Neural crest cell (in vitro differentiated cells): Measurements from ENCODE around the gene IFNG. TPM values are rescaled to one million over a fixed set of nuclear protein-coding genes. Genes with fewer than 3 reads are reported as not detected.

Source experiments
- DNase-seq: peaks from one replicate; pipeline ENCODE4 v3.0.0; 2021; ENCODE audit warnings: low read depth, mixed read lengths, low spot score
- H3K27ac Mint-ChIP-seq: one replicate; pipeline ENCODE4 v1.8.0; 2021; ENCODE audit warnings: mild to moderate bottlenecking, mixed read lengths; ENCODE audit not compliant: unreplicated experiment
- H3K27me3 Mint-ChIP-seq: 2 replicates; pipeline ENCODE4 v1.8.0; 2021; ENCODE audit warnings: low read depth, mild to moderate bottlenecking, mixed read lengths
- H3K36me3 Mint-ChIP-seq: 2 replicates; pipeline ENCODE4 v1.8.0; 2021; ENCODE audit warnings: low read depth, mild to moderate bottlenecking, mixed read lengths
- H3K4me1 Mint-ChIP-seq: 2 replicates; pipeline ENCODE4 v1.8.0; 2021; ENCODE audit warnings: mixed read lengths
- H3K4me3 Mint-ChIP-seq: one replicate; pipeline ENCODE4 v1.8.0; 2021; ENCODE audit warnings: mild to moderate bottlenecking, mixed read lengths
- H3K9me3 Mint-ChIP-seq: 2 replicates; pipeline ENCODE4 v1.8.0; 2021; ENCODE audit warnings: mixed read lengths
- total RNA-seq: library from RNA; stranded (reverse); gene quantifications from 2 replicates; pipeline ENCODE4 v1.2.1, GENCODE V29; 2021
- TF ChIP-seq, protein P1 (sequence below): fragments of 200-600 bp; sonication (generic); conservative IDR thresholded peaks from 2 replicates; pipeline ENCODE4 v1.5.0; 2021; ENCODE audit warnings: antibody characterized with exemption, mild to moderate bottlenecking

Gene IFNG
- total RNA-seq, 1 donor from 2014 or later: not detected

DNA sequence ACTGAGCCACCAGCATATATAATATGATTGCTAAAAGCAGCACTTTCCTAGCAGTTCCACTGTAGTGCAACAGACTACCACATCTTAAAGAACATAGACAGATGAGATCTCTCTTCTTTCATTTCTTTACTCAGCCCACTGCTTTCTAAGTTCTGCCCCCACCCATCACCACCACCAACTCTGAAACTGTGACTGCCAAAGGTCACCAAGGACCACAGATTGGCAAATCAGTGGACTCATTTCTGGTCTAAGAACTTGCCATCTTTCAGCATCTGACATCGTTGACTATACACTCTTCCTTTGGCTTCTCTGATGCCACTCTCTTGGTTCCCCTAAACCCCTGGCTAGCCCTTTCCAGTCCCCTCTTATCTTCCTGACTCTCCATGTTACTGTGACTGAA is 38.4 kb downstream of the IFNG start:
- Mint-ChIP-seq H3K27ac (no peak overlapping the region), H3K36me3 (no peaks in the 10 kb centered on the region), H3K27me3 (no peaks in the 10 kb centered on the region), H3K4me3 (no peak overlapping the region), H3K4me1 (no peaks in the 10 kb centered on the region), H3K9me3 (no peaks in the 10 kb centered on the region)
- DNase-seq: no peak
- TF ChIP-seq, protein P1, sequence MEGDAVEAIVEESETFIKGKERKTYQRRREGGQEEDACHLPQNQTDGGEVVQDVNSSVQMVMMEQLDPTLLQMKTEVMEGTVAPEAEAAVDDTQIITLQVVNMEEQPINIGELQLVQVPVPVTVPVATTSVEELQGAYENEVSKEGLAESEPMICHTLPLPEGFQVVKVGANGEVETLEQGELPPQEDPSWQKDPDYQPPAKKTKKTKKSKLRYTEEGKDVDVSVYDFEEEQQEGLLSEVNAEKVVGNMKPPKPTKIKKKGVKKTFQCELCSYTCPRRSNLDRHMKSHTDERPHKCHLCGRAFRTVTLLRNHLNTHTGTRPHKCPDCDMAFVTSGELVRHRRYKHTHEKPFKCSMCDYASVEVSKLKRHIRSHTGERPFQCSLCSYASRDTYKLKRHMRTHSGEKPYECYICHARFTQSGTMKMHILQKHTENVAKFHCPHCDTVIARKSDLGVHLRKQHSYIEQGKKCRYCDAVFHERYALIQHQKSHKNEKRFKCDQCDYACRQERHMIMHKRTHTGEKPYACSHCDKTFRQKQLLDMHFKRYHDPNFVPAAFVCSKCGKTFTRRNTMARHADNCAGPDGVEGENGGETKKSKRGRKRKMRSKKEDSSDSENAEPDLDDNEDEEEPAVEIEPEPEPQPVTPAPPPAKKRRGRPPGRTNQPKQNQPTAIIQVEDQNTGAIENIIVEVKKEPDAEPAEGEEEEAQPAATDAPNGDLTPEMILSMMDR: no peak

DNA sequence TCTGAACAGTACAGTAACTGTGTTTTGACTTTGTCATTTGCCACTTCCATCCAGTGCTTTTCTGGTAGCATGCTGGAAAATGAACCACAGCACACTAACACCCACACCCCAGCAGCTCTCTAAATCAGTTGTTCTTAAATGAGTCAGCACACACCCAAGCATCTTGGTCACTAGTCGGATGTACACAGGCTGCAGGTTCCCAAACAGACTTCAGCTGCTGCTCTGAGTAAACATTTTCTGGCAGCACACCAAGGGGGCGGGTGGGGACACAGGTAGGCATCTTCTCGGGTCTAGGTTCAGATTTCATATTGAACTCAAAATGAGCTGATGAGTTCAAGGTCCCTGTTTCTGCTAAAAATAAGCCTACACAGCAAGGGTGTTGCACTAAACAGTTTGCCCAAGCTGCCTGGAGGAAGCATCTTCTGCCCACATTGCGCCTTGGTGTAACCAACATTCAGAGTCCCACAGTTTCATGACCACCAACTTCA is 39.8 kb downstream of the IFNG start:
- Mint-ChIP-seq H3K27ac (no peak overlapping the region), H3K27me3 (no peaks in the 10 kb centered on the region), H3K4me1 (no peaks in the 10 kb centered on the region), H3K4me3 (no peak overlapping the region), H3K36me3 (no peaks in the 10 kb centered on the region), H3K9me3 (no peaks in the 10 kb centered on the region)
- no peak for DNase-seq
- TF ChIP-seq, protein P1: no peak

DNA sequence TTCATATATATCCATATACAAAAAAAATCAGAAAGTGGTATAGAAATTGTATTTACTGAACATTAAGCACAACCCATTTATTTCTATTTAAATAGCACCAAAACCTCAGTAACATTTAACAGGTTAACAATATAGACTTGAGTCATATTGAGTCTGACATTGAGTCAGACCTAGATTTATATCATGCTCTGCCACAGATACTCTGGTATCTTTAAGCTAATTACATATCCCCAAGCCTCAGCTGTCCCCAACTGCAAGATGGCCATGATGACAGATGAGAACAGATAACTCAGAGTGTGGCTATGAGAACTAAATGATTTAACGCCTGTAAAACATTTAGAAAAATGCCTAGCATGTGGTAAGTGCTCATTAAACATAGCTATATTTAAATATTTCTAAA is 40.3 kb downstream of the IFNG start:
- H3K9me3 Mint-ChIP-seq: no peaks in the 10 kb centered on the region
- H3K4me1 Mint-ChIP-seq: no peaks in the 10 kb centered on the region
- no peak overlapping the region for H3K27ac Mint-ChIP-seq

GRCh38 chr12:68118096-68118755 is 41.3 kb downstream of the IFNG start:
- no peak overlapping the region for H3K27ac Mint-ChIP-seq
- no peaks in the 10 kb centered on the region for H3K27me3 Mint-ChIP-seq
- no peak for DNase-seq
- TF ChIP-seq, protein P1: no peak
- peaks cover 1% of the 10 kb centered on the region for H3K9me3 Mint-ChIP-seq
- H3K4me3 Mint-ChIP-seq: no peak overlapping the region
- no peaks in the 10 kb centered on the region for H3K36me3 Mint-ChIP-seq
- H3K4me1 Mint-ChIP-seq: no peaks in the 10 kb centered on the region

More for the DNA sequence above, 40.3 kb downstream of the IFNG start:
- Mint-ChIP-seq H3K36me3 (no peaks in the 10 kb centered on the region), H3K4me3 (no peak overlapping the region), H3K27me3 (no peaks in the 10 kb centered on the region)
- TF ChIP-seq, protein P1: no peak
- DNase-seq: no peak

DNA sequence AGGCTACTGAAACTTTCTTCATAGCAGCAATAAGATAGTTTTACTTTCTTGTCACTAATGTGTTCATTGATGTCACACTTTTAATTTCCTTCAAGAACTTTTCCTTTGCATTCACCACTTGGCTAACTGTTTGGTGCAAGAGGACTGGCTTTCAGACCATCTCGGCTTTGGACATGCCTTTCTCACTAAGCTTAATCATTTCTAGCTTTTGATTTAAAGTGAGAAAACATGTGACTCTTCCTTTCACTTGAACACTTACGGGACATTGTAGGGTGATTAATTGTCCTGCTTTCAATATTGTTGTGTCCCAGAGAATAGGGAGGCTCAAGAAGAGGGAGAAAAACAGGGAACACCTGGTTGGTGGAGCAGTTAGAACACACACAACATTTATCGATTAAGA is 41.9 kb downstream of the IFNG start:
- no peak overlapping the region for H3K27ac Mint-ChIP-seq
- TF ChIP-seq, protein P1: no peak
- H3K4me1 Mint-ChIP-seq: no peaks in the 10 kb centered on the region
- H3K4me3 Mint-ChIP-seq: no peak overlapping the region
- no peaks in the 10 kb centered on the region for H3K36me3 Mint-ChIP-seq
- no peak for DNase-seq
- H3K9me3 Mint-ChIP-seq: peaks cover 2% of the 10 kb centered on the region
- no peaks in the 10 kb centered on the region for H3K27me3 Mint-ChIP-seq
